CD4-positive, alpha-beta T cell treated with Interleukin-15 for 1 hour (primary cell): ENCODE results near the gene S100P.
A peak's percentile ranks its signal among the peaks of the same experiment; 100 is the strongest.

Experiments used
- DNase-seq: peaks from one replicate; pipeline ENCODE4 v3.0.0-alpha.2; 2020

The S100P gene

DNA sequence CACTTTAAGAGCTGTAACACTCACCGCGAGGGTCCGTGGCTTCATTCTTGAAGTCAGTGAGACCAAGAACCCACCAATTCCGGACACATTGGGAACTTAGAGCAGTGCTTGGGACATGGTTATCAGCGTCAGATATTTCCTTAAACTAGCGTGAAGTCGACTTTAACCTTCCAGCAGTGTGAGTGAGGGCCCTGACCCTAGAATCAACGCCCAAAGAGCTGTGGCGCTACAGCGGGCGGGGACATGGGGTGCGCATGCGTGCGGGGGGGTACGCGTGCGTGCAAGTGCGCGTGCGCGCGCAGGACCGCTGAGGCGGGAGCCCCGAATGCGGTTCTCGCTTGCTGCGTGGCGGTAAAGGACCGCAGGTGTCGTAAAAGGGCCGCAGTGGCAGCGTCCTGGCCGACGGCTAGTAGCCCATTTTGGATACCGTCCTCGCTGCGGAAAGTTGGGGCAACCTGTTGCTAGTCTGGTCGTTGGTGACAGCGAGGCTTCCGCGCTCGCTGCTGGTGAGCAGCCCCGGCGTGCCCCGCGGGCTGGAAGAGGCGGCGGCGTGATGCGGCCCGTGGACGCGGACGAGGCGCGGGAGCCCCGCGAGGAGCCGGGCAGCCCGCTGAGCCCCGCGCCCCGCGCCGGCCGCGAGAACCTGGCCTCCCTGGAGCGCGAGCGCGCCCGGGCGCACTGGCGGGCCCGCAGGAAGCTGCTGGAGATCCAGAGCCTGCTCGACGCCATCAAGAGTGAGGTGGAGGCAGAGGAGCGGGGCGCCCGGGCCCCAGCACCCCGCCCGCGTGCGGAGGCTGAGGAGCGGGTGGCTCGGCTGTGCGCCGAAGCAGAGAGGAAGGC, 19.8 kb upstream of the S100P start:
- peak; percentile 97 for DNase-seq

- DNase-seq = peak; percentile 72
Observed at GRCh38 chr4:6674500-6675149, 19.1 kb upstream of the S100P start.

DNA sequence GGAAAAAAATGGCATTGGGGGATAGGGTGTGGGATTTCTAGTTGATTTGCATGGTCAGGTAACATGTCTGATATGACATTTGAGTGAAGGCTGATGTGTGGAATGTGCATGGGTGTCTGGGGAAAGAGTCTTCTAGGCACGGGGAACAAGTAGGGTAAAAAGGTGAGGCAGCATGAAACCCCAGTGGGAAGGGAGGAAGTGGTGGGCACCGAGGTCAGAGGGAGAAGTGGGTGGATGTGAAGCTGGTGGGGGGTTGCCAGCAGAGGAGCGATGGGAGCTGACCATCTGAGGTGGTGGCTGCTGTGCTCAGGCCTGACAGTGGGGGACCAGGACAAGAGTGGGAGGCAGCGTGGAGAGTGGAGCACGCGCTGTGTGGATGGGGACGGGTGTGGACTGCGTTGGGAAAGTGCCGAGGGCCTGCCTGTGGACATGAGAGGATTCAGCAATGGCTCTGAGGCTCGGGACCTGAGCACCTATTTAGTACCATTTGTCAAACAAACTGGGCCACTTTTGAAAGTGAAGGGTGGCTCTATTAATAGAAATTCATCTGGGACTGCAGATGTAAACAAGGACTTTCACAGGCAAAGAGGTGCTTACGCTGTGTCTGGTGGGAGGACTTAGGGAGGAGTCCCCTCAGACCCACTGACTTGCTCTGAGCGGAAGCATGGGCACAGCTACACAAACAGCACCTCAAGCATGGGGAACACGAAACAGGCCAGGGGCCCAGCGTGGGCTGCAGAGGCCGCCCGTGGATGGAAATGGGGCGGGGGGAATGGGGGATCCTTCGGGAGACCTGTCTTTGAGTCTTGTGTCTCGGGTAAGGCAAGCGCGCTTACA, 16.7 kb upstream of the S100P start:
- DNase-seq = no peak

DNA sequence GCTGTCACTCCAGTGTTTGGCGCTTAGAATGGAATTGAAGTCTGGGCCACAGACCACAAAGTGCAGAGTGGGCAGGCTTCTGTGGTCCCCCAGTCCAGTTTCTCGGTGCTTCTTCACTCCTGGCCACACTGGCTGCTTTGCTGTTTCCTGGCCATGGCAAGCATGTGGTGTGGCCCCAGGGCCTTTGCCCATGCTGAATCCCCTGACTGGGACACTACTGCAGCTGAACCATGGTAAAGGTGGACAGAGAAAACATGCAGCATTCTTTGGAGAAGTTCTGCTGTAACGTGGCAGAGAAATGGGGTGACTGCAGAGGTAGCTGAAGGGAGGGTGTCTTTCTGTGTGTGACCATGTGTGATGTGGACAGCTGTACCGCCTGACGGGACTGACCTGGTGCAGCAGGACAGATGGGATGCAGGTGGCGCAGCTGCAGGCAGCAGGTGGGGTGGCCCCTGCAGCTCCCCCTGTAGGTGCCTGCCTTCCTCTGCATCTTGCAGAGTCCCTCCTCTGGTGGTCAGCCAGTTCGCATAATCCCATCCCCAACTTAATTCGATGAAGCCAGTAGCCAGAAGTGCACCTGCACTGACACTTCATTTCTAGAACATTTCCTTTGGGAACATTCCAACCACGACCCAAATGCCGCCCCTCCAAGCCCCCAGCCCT, 13.2 kb upstream of the S100P start:
- DNase-seq = no peak

DNA sequence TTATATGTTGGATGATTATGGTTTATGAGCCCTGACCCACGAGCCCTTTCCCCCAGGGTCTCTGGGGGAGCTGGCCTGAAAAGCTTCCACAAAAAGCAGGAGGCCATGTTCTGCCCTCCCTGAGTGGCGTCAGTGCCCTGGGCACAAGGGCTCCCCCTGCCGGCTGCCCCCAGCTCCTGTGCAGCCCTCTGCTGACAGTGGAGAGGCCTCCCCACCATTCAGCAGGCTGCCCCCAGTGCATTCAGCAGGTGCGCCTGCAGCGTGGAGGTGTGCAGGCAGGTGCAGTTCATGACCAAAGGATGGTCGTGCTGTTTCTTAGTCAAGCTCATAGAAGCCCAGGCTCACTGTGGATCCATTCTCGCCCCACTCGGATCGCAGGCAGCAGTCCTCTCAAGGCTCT, 12.5 kb upstream of the S100P start:
- no peak for DNase-seq

- no peak for DNase-seq
Observed at GRCh38 chr4:6682862-6683590, 10.7 kb upstream of the S100P start.

GRCh38 chr4:6684656-6685055, 9.0 kb upstream of the S100P start:
- DNase-seq = no peak

- no peak for DNase-seq
Observed at GRCh38 chr4:6686104-6686787, 7.4 kb upstream of the S100P start.

- DNase-seq = no peak
Observed at GRCh38 chr4:6687947-6688878, 5.5 kb upstream of the S100P start.

GRCh38 chr4:6688879-6689505, 4.7 kb upstream of the S100P start:
- DNase-seq = peak; percentile 63

DNA sequence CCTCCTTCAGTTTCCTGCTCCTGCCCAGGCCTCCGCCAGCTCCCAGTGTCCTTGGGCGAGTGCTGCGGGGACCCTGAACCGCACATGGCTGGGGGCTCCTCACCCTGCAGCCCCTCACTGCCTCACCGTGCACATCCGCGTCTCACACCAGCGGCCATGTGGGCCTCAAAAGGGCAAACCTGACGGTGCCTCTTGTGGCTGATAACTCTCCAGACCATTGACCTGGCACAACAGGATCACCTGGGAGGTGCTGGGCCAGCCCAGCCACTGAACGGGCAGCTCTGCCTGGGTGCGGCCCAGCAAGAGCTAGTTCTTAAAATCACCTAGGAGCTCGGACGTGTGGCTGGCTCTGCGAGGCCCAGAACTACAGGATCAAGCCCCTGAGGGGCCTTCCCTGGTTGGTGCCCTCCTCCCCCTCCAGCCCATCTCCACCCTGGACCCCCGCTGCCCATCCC, 4.1 kb upstream of the S100P start:
- no peak for DNase-seq

DNA sequence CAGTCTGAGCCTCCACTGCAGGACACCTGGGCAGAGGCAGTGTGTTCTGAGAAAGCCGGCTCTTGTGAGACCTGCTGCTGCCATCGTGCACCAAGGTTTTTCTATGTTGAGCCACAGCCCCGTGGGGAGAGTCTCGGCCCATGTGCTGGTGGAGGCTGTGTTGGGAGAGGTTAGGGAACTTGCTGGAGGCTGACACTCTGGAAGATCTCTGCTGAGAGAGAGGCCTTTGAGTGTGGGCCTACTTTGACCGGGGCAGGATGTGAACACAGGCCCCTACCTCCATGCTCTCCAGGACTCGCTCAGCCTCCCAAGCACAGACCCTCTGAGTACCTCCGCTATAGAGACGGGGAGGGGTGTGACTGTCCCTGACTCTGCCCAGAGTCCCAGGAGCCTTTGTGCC, 1.3 kb upstream of the S100P start:
- DNase-seq = no peak

DNA sequence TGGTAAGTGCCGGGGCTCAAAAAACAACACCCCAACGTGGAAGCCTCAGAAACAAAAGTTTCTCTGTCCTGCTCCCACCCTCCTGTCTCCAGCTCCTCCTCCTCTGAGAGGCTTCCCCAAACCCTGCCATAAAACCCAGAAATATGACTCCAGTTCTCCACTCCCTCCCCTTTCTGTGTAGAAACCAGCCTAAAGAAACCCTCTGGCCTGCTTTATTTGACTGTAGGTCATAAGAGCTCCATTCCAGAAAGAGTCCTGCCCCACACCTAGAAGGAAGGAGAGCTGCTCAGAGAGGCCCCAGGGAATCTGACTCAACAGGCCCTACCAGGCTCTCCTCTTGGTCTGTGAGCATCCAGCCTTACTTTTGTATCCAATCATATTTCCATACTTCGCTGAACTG, 872 bp upstream of the S100P start:
- no peak for DNase-seq

DNA sequence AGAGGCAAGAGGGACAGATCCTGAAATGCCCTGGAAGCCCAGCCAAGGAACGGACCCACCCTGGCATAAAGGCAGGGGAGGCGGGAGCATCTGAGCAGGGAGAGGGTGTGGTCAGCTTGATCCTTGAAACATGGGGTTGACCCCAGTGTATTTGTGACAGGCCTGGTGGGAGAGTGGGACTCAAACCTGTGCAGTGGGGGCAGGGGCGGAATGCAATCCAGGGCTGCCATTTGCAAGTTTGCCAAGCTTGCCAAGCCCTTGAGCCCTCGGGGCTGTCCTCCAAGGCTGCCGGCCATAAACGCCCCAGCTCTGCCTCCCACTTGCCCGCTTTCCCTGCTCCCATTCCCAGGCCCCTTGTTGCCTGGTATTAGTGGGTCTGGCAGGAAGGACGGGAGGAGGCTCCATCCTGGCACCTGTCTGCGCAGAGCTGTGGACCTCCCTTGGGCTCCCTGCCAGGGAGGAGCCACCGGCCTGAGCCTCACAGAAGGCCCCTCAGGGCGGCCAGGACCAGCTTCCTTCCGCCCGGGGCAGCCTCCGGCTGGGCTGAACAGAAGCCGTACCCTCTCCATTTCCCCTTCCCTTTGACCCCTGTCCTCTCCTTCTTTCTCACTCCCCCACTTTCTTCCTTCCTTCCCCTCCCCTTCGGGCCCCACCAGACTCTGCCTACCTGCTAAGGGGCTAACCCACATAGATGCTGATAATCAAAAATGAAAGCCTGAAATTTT, 661 bp downstream of the S100P start:
- no peak for DNase-seq

DNA sequence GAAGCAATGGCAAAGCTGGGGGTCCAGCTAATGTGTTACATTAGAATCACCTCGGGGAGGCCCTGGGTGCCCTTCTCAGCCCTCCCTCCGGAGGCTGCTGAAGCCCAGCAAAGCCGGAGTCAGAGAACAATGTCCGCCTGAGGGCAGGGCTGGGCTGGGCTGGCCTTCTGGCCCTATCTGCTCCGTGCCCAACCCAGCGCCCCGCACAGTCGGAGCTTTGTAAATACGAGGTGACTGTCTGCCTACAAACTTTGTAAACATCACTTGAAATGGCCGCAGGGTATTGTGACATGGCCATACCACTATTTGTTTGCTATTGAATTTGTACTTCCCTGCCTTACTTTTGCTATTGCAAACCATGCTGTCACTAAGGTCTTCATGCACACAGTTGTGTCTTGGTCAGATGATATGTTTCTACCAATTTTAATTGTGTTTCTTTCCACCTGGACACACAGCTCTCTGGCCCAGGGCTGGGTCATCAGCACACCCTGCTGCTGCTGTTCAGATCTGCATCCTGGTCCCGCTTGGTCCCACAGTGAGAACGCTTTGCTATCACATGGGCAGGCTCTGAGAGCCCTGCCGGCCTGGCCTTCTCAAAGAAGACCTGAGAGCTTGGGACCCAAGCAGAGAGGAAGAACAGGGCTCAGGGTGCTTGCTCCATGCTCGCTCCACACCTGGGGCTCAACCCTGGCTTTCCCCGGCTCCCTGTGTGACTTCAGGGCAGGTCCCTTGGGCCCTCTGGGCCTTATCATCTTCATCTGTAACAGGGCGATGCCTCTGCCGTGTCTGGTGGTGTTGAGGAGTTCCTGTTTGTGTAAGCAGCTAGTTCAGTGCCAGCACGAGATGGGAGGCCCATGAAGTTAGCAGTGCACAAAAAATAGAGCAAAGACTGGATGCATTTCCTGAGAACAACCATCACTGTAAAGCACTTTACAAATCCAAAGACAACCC, 2.3 kb downstream of the S100P start:
- DNase-seq = peak; percentile 62

DNA sequence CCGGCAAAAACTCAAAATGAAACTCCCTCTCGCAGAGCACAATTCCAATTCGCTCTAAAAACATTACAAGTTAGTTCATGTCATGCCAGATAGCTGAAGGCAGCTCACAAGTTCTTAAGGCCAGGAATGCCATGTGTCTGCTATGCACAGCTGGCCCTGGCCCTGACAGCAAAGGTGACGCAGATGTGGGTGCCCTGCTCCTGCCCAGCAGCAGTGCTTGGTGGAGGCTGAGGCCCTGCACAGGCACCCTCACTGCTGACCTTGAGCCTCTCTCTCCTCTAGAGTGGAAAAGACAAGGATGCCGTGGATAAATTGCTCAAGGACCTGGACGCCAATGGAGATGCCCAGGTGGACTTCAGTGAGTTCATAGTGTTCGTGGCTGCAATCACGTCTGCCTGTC, 2.9 kb downstream of the S100P start:
- DNase-seq = no peak

DNA sequence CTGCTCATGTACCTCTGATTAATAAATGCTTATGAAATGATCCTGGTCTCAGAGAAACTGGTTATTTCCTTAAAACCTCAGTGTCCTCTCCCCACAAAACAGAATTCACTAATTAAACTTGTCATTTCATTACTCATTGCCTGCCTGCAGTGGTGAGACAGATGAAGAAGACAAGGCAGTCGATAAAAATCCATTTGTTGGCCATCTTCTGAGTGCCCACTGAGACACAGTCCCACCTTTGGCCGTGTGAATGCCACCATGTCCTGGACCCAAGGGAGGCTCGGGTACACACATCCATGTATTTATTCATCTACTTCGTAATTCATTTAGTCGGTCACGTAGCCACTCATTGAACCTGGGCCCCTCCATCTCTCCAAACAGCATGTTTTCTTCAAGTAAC, 3.5 kb downstream of the S100P start:
- DNase-seq = no peak

GRCh38 chr4:6699388-6699787, 5.7 kb downstream of the S100P start:
- no peak for DNase-seq
